ENCODE results near the gene ZRANB1.

Gene ZRANB1

DNA sequence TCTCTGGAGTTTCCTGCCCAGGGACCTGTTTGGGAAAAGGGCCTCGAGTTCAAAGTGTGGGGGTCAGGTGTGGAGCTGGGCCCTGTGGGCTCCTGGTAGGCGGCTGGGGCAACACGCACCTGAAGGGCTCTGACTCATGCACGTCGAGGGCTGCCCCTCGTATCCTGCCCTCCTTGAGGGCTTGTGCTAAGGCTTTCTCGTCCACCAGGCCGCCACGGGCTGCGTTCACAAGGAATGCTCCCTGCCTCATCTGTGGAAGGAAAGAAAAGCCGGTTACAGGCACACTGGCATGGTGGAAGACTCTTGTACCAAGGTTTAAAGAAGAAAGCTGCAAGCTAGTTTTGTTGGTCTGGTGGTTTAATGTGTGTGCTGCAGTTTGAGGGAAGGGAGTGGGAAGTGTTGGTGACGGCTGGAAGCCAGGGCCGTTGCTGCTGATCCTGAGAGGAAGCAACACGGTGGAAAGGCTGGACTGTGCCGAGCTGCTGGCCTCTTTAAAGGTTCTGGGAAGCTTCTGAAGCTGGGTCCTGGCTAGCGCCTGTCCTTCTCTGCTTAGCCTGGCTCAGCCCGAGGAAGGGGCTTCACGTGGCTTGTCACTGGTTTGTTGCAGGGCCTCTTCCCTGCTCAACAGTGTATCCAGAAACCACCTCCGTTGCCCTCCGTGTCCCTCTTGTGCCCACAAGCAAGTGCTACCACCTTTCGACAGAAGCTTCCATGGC is 52.0 kb downstream of the ZRANB1 start:
- DNase-seq (ENCODE audit: low read depth in 2 of 2, low spot score in 1 of 2), result no peak

DNA sequence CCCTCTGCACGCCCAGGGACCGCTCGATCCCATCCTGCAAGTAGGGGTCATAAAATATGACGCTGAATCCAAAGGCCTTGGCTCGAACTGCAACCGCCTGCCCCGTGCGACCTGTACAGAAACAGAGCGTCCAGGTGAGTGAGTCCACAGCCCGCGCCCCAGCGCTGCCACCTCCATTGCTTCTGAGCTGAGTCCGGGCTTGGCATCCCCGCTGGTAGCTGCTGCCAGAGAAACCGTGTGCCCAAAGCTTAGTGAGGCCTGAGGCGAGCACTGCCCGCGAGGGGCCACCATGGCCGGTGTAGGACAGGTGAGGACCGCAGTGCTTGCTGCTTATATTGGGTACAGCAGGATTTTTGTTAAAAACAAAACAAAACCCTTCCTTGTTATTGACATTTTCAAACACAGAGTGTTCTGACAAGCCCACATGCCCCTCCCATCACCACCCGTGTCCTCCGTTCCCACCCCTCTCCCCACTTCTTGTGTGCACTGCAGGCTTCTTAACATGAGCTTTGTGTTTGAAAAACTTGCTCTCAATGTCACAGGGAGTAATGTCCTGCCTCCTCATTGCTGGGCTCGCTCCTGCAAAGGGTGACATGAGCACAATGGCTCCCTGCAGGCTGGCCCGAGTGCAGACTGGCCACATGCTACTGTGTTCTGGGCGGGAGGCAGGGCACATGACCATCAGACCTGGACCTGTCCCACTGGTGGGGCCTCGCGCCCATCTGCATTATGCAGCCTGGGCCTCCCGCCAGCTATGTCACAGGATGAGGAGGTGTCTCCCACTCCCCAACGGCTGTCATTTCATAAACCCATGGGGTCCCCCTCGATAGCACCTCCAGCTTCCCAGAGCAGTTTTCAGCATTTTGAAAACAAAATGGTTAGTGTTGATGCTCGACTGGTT is 52.9 kb downstream of the ZRANB1 start:
- DNase-seq (ENCODE audit: low read depth in 2 of 2, low spot score in 1 of 2), result no peak

DNA sequence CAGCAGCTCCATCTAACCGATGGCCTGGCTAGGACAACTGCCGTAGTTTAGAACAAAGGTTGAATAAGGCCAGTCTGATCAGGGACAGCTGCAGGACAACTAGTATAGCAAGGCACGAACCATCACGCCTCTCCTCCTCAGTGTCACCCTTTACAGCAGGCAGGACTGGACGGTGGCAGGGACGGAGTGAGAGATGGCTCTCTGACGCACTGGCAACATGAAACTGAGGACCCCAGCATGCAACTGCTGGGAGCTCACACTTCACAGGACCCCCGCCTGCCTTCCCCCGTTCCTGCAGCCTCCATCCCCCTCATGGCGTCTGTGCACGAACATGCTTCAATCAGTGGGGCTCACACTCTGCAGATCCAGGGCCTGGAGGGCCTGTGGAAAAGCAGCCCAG is 53.7 kb downstream of the ZRANB1 start:
- no peak for DNase-seq (ENCODE audit: low read depth in 2 of 2, low spot score in 1 of 2)

DNA sequence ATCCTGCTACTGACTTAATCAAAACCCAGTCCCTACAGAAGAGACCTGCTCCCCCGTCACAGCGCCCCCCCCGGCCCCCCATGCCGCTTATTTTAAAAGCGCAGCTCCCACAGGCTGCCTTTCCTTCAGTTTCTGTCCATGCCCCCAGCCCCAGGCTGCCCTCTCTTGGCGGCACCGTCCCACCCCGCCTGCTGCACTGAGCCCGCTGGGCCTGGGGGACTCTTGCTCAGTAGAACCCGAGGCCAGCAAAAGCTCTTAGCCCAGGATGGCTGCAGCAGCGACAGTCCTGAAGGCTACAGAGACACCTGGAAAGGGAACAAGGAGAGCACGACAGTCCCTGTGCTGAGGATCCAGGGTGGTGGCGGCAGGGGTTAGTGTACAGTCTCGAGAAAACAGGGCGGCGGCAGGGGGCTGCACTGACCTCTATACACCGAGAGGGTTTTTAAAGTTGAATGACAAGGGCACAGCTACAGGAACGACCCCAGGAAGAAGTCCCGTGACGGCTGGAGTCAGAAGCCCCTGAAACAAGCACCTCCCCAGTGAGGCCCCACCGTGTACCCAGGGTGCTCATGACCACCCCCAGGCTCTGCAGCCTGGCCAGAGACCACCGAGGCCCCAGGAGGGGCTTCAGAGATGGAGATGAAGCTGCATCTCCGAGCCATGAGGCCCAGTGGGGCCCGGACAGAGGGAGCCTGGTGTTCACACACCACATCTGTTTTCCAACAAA is 54.4 kb downstream of the ZRANB1 start:
- no peak for DNase-seq (ENCODE audit: low read depth in 2 of 2, low spot score in 1 of 2)

DNA sequence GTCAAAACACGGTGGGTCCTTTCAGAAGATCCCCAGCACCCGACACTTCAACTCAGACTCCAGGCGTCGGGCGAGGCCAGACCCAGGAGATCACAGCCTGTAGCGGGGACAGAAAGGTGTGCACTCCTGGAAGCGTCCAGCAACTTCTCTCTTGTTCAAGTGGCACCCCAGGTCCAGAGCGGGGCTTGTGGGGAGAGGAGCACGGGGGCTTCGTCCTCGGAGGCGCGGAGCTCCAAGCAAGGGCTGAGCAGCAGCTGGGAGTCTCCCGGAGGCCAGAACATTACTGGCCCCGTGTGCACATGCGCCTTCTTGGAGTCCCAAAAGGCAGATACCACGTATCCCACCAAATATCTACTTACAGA is 54.9 kb downstream of the ZRANB1 start:
- DNase-seq (ENCODE audit: low read depth in 2 of 2, low spot score in 1 of 2), result no peak

DNA sequence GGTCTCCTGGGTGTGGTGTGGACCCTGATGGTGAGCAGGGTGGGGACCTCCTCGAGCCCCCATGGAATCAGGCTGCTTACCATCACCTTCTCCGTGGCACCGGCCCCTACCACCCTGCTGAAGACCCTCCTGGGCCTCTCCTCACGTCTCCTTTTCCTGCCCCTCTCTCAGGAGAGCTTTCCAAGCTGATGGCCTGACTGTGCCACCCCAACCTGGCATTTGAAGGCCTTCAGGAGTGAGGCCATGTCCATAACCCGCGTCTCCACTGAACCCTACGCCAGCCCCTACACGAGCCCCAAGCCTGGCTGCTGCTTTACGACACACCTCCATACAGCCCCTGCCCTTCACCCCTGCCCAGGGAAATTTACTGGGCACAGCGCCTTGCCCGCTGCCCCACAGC is 55.4 kb downstream of the ZRANB1 start:
- DNase-seq (ENCODE audit: low read depth in 2 of 2, low spot score in 1 of 2), result no peak

DNA sequence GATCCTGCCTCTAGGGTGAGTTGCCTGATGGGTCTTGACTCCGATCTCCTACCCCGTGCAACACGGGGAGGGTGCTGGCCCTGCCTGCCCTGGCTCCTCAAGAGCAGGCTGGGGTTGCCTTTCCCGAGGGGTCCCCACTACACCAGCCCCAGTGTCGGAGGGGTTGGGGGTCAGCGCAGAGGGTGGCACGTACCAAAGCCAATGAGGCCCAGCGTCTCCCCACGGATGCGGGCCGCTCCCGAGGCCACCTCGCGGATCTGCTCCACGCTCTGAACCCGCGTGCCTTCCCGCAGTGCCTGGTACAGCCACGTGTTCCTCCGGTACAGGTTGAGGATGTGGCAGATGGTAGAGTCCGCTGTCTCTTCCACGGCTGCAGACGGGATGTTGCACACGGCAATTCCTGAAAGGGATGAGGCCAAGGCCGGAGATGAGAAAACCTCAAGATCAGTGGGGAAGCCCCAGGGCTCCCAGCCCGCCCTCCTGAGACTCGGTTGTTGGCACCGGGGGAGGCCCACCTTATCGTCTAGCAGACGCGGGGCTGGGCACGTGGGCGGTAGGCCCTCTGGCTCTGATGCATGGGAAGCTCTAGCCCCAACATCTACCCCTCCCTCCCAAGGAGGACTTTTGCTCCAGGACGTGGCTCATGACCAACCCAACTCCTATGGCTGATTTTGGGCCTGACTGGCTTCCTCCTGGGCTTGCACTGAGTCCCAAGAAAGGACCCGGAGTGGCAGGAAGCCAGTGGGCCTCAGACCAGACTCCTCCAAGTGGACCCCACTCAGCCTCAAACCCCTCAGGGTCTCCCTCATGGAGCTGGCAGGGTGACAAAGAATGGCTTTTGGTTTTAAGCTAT is 56.1 kb downstream of the ZRANB1 start:
- no peak for DNase-seq (ENCODE audit: low read depth in 2 of 2, low spot score in 1 of 2)

DNA sequence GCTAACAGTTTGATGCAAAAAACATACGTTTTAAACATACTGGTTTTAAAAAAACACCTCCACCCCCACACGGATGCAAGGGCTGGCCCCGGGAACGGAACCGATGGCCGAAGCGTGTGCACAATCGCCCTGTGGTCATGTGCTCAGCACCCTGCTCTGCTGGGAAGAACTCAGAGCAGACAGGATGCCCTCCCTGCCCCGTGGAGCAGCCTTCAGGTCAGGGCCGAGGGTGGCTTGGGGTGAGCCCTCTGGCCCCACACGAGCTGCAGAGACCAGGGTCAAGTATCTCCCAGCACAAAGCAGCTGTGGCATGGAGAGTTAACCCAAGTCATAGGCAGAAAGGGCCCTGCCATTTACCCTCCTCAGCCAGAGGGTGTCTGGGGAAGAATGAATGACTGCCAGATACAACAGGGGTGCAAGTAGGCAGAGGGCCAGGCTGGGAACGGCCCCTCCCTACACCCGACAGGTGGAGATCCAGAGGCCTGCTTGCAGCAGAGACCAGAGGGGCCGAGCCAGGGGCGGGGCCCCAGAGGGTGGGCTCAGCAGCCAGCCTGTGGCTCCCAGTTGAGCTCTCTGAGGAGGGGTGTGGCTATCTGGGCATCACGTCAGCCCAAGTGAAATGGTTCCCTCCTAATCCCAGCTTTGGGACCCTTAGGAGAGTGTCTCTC is 56.8 kb downstream of the ZRANB1 start:
- no peak for DNase-seq (ENCODE audit: low read depth in 2 of 2, low spot score in 1 of 2)

DNA sequence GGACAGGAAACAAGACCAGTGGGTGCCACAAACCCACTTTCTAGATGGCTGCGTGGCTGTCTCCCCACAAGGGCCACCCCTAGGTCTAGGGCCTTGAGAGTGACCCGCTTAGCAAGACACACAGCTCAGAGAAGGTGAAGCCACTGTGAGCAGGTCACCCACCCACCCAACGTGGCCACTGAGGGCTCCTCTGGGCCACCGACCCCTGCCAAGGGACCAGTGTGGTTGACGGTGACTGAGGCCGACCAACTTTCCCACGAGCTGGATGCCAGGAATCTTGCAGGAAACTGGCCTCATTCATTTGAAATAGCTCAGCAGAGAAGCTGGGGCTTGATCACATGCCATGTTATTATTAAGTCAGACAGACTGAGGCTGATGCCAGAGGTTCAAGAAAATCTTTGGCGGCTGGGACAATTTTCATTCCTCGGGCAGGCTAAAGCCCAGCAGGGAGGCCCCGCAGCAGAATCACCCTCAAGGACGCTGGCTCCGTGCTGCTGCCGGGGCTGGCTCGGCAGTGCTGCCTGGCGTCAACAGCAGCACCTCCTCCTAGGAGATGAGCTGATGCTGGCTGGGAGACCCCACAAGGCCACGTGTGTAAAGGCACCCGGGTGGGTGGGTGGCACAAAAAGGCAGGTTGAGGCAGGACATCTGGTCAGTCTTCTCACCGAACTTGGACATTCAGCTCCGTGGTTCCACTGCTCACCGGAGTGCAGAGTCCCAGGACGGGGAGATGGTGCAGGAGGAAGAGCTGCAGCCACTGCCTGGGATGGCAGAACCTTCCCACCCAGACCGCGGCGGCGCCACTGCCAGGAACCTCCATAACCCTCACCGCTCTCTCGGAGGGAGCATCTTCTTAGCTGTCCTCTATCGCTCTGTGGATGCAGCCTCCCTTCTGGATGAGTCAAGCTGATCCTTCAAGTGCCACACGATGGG is 57.8 kb downstream of the ZRANB1 start:
- no peak for DNase-seq (ENCODE audit: low read depth in 2 of 2, low spot score in 1 of 2)

DNA sequence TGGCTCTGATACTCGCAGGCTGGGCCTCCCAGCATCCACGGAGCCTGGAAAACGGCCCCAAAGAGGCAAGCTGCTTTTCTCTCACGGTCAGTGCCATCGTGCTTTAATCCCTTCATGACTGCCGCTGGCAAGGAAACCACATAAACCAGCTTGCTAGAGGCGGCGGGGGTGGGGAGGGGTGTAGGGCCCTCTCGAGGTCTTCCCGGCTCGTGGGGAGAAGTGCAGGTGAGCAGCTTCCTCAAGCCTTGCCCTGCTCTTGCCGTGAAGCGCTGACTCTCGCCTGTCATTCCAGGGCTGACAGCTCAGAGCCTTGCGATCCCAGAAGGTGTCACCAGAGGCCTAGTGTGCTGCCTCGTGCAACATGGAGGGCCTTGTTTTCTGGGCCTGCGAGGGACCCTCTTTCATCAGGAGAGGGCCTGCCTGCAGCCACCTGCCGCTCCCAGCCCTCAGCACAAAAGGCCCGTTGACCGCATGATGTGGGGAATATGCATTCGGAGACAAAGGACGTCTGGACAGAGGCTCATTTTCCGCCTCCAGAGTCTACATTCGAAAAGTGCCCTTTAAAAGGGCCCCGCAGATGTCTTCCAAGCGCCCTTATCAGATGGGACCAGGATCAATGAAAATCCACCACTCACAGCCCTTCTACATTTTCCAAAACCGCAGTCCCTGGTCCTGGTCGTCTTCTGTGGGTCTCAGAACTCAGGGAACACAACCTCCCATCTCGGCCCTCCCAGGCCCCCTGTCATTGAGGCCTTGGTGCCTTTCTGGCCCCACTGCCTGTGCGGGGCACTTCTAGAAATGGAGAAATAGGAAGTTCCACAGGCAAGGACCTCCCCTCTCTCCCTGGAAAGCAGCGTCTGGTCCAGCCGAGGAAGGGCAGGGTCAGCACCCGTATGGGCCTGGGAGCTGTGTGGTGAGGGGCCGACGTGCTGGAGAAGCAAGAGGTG is 58.7 kb downstream of the ZRANB1 start:
- DNase-seq (ENCODE audit: low read depth in 2 of 2, low spot score in 1 of 2), result no peak

DNA sequence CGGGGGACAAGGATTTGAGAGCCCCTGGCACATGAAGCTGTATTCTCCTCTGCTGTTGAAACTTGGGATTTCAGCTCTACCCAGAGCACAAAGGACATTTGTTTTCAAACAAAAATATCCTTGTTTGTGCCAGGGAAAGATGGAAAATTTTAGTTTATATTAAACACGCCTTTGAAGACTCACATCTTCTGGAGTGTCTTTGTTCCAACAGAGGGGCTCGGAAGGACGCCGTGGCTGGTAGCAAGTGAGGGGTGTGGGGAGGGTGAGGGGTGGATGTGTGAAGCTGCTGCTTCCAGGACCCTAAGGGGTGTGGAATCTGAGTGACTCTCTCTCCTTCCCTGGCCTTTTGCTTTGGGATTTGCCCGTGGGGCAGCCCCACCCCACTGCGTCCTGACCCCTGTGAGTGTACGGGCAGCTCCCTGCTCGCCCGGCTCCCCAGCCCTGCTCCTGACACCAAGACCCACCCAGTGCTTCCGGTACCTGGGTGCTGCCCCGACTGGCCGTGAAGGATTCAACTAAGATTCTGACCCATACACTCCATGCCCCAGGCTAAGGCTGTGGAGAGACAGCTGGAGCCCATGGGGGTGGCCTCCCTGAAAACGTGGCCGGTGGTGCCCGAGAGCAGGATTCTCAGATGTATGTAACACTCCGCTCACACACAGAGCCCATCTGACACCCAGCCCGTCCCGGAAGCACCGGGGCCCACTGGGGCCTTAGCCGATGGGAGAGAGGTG is 59.6 kb downstream of the ZRANB1 start:
- DNase-seq (ENCODE audit: low read depth in 2 of 2, low spot score in 1 of 2), result no peak

DNA sequence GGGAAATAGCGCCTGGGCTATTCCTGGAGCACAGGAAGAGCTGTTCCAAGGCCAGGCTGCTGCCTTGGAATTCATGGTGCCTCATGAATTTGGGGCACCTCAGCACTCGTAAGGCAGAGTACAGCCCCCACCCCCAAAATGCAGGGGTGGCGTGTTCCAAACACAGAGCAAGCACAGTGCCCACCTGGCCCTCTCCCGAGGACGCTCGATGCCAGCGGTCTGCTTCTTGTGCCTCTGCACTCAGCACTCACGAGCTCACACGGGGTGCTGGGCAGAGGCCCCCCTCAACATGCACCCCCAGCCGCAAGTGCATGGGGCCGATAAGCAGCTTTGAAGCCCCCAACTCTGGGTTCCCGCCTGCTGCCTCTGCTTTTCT is 60.1 kb downstream of the ZRANB1 start:
- DNase-seq (ENCODE audit: low read depth in 2 of 2, low spot score in 1 of 2), result no peak

DNA sequence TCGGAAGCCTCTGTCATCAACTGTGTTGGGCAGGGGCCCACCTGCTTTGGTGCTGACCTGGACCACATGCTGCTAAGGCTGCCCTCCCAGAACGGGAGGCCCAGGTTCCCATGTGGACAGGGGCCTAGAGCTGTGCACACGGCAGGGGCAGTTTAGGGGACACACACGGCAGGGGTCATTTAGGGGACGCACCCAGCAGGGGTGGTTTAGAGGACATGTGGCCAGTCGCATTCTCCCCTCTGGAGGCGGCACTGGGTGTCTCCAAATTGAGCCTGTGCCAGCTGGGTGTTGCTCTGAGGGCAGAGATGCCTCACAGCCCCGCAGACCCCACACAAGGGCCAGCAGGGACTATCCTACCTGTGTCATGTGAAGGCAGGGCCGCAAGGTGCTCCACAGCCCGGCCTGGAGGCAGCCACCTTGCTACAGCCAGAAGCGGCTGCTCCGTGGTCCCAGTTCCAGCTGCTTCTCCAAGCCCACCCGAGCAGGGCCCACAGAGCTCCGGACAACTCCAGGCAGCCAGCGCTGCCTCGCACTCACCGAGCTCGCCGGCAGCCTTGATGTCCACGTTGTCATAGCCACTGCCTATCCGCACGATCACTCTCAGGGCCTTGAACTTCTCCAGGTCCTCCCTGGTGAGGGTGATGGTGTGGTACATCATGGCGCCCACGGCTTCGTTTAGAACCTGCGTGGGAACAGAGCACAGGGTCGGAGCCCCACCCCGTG is 60.7 kb downstream of the ZRANB1 start:
- DNase-seq (ENCODE audit: low read depth in 2 of 2, low spot score in 1 of 2), result no peak

DNA sequence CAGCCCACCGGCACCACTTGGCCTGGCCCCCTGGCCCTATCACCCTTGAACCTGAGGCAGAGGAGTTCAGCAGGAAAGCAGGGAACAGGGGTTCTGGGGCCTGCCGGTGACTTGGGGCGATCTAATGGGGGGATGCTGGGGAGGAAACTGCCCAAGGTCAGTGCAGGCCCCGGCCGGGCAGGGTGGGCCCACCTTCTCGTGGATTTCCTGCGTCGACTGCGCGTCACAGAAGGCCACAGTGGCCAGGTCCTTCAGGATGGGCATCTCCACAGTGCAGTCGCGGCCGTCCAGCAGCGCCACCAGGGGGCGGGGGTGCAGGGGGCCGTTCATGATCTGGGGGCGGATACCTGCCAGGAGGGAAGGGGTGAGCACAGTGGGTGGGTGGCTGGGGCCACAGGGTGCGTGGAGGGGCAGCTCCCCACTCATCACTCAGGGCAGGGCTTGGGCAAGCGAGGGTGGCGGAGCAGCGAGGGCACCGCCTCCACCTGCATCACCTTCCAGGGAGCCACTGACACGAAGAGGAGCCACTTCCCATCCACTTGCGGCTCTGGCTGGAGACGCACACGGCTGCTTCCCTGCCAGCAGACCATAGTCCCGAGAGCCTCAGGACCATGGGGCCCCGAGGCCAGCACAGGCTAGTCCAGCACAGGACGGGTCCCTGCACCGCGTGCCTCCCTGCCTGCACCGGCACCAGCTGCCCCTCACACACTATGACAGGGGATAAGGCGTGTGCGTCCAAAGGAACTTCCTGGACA is 61.4 kb downstream of the ZRANB1 start:
- no peak for DNase-seq (ENCODE audit: low read depth in 2 of 2, low spot score in 1 of 2)

DNA sequence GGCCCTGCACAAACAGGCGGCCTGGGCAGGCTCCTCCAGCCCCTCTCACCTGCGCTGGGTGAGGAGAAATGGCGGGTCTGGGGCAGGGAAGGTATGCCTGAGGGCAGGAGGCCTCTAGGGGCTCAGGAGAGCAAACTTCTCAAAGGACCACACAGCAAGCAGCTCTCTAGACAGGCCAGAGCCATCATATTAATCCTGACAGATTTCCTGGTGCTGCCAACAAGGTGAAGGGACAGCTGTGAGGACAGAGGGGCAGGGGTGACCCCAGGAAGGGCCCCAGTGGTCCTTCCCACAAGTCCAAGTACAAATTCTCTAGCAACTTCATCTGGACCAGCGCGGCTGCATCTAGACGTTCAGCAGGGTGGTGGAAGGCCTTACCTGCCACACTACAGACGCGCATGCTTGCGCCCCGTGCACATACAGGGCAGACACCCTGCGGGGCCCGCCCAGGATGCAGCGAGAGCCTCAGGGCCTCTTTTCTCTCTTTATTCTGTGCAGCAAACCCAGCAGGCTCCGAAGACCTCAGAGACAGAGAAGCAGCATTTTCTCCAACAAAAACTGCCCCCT is 62.1 kb downstream of the ZRANB1 start:
- DNase-seq (ENCODE audit: low read depth in 2 of 2, low spot score in 1 of 2), result no peak
